HCT116 (cell line): ENCODE measurements around the gene ARID5A.

Experiments
- ELF1 ChIP-seq: IDR thresholded peaks from 2 replicates; pipeline ENCODE4 v1.6.1; 2012; ENCODE audit warnings: low read depth, borderline replicate concordance
- EZH2 ChIP-seq: fragments of 200-600 bp; sonication (generic); IDR thresholded peaks from 2 replicates; pipeline ENCODE4 v1.6.1; 2017; ENCODE audit warnings: antibody characterized with exemption, mixed run types
- EZH2phosphoT487 ChIP-seq: fragments of 200-600 bp; IDR thresholded peaks from 2 replicates; pipeline ENCODE4 v1.6.1; 2018; ENCODE audit warnings: antibody characterized with exemption, borderline replicate concordance
- FOSL1 ChIP-seq: IDR thresholded peaks from 2 replicates; pipeline ENCODE4 v1.6.1; 2012; ENCODE audit warnings: low read depth
- JUND ChIP-seq: IDR thresholded peaks from 2 replicates; pipeline ENCODE4 v1.6.1; 2012
- POLR2A ChIP-seq: IDR thresholded peaks from 2 replicates; pipeline ENCODE4 v1.7.0; 2011; ENCODE audit warnings: borderline replicate concordance; ENCODE audit not compliant: insufficient read depth, insufficient read length; ENCODE audit errors: extremely low read depth
- POLR2AphosphoS5 ChIP-seq: IDR thresholded peaks from 2 replicates; pipeline ENCODE4 v1.6.1; 2011; ENCODE audit warnings: mild to moderate bottlenecking, low read depth, low read length, moderate library complexity
- YY1 ChIP-seq: IDR thresholded peaks from 2 replicates; pipeline ENCODE4 v1.6.1; 2011; ENCODE audit warnings: low read length, low read depth, moderate library complexity, mild to moderate bottlenecking; ENCODE audit not compliant: insufficient replicate concordance; ENCODE audit errors: extremely low read depth
- TF ChIP-seq, protein P1 (sequence below): IDR thresholded peaks from 2 replicates; pipeline ENCODE4 v1.6.1; 2011; ENCODE audit warnings: mild to moderate bottlenecking, low read length, moderate library complexity; ENCODE audit not compliant: insufficient replicate concordance; ENCODE audit errors: extremely low read depth
- TF ChIP-seq, protein P2 (sequence below), 3 experiments: fragments of 200-600 bp in 1 of 3; sonication (generic) in 1 of 3; IDR thresholded peaks in 2 of 3; conservative IDR thresholded peaks in 1 of 3; 2 replicates each; pipeline ENCODE4 v1.5.1; 2012 to 2017; ENCODE audit warnings: low read depth in 2 of 3, low read length in 2 of 3, antibody characterized with exemption in 1 of 3, borderline replicate concordance in 1 of 3, control low read depth in 1 of 3, mild to moderate bottlenecking in 1 of 3, mixed read lengths in 1 of 3, mixed run types in 1 of 3, moderate library complexity in 1 of 3; ENCODE audit not compliant: insufficient read depth in 1 of 3
- TF ChIP-seq, protein P3 (sequence below): IDR thresholded peaks from 2 replicates; pipeline ENCODE4 v1.6.1; 2012; ENCODE audit warnings: low read depth

DNA sequence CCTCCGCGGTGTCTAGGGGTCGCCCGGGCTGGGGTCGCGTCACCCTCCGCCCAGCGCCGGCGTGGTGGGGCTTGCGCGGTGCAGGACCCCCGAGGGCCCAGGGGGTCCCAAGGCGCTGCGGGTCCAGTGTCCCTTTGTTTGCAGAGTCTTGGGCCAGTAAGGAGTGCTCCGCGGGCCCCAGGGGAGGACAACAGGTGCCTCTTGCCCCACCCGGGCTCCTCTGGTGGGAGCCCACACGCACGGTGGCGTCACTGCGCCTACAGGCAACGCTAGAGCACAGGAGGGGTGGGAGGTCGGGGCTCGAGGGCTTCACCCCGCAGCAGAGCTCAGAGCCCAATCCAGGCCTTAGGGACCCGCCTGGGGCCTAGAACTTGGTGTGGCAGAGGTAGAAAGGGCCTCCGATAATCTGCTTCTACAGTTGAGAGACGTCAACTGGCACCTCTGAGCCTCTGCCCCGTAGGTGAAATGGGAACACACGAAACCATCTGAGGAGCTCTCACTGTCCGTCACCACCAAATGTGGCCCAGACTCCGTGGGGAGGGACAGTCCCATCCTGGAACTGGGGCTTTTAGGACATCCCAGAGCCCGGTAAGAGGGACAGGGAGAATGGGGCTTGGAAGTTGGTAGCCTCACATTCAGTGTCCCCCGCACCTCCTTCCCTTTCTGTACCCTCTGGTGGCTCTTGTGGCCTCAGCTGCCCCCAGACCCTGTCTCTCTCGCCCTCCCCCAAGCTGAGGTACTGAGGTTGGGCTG, 1.4 kb downstream of the ARID5A start:
- TF ChIP-seq, protein P1, sequence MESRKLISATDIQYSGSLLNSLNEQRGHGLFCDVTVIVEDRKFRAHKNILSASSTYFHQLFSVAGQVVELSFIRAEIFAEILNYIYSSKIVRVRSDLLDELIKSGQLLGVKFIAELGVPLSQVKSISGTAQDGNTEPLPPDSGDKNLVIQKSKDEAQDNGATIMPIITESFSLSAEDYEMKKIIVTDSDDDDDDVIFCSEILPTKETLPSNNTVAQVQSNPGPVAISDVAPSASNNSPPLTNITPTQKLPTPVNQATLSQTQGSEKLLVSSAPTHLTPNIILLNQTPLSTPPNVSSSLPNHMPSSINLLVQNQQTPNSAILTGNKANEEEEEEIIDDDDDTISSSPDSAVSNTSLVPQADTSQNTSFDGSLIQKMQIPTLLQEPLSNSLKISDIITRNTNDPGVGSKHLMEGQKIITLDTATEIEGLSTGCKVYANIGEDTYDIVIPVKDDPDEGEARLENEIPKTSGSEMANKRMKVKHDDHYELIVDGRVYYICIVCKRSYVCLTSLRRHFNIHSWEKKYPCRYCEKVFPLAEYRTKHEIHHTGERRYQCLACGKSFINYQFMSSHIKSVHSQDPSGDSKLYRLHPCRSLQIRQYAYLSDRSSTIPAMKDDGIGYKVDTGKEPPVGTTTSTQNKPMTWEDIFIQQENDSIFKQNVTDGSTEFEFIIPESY, result no peak
- no peak for TF ChIP-seq POLR2AphosphoS5
- TF ChIP-seq, protein P2, sequence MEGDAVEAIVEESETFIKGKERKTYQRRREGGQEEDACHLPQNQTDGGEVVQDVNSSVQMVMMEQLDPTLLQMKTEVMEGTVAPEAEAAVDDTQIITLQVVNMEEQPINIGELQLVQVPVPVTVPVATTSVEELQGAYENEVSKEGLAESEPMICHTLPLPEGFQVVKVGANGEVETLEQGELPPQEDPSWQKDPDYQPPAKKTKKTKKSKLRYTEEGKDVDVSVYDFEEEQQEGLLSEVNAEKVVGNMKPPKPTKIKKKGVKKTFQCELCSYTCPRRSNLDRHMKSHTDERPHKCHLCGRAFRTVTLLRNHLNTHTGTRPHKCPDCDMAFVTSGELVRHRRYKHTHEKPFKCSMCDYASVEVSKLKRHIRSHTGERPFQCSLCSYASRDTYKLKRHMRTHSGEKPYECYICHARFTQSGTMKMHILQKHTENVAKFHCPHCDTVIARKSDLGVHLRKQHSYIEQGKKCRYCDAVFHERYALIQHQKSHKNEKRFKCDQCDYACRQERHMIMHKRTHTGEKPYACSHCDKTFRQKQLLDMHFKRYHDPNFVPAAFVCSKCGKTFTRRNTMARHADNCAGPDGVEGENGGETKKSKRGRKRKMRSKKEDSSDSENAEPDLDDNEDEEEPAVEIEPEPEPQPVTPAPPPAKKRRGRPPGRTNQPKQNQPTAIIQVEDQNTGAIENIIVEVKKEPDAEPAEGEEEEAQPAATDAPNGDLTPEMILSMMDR (IDR thresholded peaks at IDR 0.05 in 2 of 3, conservative IDR thresholded peaks at IDR 0.05 in 1 of 3; ENCODE audit: borderline replicate concordance in 1 of 3, insufficient read depth in 1 of 3, low read depth in 2 of 3, low read length in 2 of 3), result no peak
- TF ChIP-seq EZH2, result no peak
- TF ChIP-seq POLR2A, result no peak
- TF ChIP-seq FOSL1, result no peak
- TF ChIP-seq ELF1, result no peak
- TF ChIP-seq JUND, result no peak
- TF ChIP-seq YY1, result no peak
- TF ChIP-seq, protein P3, sequence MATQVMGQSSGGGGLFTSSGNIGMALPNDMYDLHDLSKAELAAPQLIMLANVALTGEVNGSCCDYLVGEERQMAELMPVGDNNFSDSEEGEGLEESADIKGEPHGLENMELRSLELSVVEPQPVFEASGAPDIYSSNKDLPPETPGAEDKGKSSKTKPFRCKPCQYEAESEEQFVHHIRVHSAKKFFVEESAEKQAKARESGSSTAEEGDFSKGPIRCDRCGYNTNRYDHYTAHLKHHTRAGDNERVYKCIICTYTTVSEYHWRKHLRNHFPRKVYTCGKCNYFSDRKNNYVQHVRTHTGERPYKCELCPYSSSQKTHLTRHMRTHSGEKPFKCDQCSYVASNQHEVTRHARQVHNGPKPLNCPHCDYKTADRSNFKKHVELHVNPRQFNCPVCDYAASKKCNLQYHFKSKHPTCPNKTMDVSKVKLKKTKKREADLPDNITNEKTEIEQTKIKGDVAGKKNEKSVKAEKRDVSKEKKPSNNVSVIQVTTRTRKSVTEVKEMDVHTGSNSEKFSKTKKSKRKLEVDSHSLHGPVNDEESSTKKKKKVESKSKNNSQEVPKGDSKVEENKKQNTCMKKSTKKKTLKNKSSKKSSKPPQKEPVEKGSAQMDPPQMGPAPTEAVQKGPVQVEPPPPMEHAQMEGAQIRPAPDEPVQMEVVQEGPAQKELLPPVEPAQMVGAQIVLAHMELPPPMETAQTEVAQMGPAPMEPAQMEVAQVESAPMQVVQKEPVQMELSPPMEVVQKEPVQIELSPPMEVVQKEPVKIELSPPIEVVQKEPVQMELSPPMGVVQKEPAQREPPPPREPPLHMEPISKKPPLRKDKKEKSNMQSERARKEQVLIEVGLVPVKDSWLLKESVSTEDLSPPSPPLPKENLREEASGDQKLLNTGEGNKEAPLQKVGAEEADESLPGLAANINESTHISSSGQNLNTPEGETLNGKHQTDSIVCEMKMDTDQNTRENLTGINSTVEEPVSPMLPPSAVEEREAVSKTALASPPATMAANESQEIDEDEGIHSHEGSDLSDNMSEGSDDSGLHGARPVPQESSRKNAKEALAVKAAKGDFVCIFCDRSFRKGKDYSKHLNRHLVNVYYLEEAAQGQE, result no peak
- no peak for TF ChIP-seq EZH2phosphoT487
